Measurements from ENCODE around the gene TAS2R20. TPM values are rescaled to one million over a fixed set of nuclear protein-coding genes. Genes with fewer than 3 reads are reported as not detected.

Gene TAS2R20
- total and polyA plus RNA-seq, 2 of the 8 experiments (the other 6 are each of a cell fraction or from before 2014, with no cell fraction given): 0.57 to 0.71 TPM

DNA sequence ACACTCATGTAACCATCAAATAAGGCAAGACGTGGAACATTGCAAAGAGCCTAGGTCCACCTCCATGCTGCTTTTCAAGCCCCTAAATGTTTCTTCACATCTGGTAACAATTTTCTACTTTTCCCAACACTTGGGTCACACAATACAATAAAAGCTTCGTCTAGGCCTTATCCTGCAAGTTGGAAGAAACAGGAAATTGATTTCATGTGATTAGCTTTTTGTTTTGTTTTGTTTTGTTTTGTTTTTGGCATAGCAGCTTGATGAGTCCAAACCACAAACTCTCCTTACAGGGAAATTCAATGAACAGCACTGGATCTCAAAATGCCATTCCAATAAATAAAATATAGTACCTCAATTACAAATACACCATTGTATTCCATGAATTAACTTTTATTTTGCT is 30.7 kb downstream of the TAS2R20 start (continued):
- no peak for TF ChIP-seq RNF2 (IDR thresholded peaks at IDR 0.05; ENCODE audit: borderline replicate concordance, low read depth, low read length, missing control alignments, poor library complexity, severe bottlenecking)
- TF ChIP-seq SIRT6 (IDR thresholded peaks at IDR 0.05; ENCODE audit: low read length): no peak
- no peak for TF ChIP-seq JUN (IDR thresholded peaks at IDR 0.05; ENCODE audit: low read depth, low read length)

Data from H1 (cell line).